Measurements from ENCODE around the gene COL16A1.

Gene COL16A1

GRCh38 chr1:31705080-31705866, 1.5 kb upstream of the COL16A1 start:
- DNase-seq: peak; percentile 64

- no peak for DNase-seq
These were observed 658 bp upstream of the COL16A1 start for GRCh38 chr1:31704271-31705079.

- no peak for DNase-seq
These were observed 897 bp downstream of the COL16A1 start for GRCh38 chr1:31702836-31703404.

- DNase-seq: peak; percentile 11
These were observed 2.6 kb downstream of the COL16A1 start for GRCh38 chr1:31701091-31701736.

GRCh38 chr1:31700468-31701090, 3.2 kb downstream of the COL16A1 start:
- no peak for DNase-seq

GRCh38 chr1:31699341-31699891, 4.4 kb downstream of the COL16A1 start:
- DNase-seq: peak; percentile 37

- DNase-seq: no peak
These were observed 6.3 kb downstream of the COL16A1 start for GRCh38 chr1:31697369-31697984.

- no peak for DNase-seq
These were observed 7.6 kb downstream of the COL16A1 start for GRCh38 chr1:31696242-31696641.

- no peak for DNase-seq
These were observed 8.5 kb downstream of the COL16A1 start for GRCh38 chr1:31695327-31695726.

GRCh38 chr1:31694964-31695313, 8.9 kb downstream of the COL16A1 start:
- DNase-seq: no peak

GRCh38 chr1:31694069-31694963, 9.5 kb downstream of the COL16A1 start:
- DNase-seq: no peak

- no peak for DNase-seq
These were observed 10.6 kb downstream of the COL16A1 start for GRCh38 chr1:31693231-31693630.

GRCh38 chr1:31691951-31692350, 11.9 kb downstream of the COL16A1 start:
- no peak for DNase-seq

- DNase-seq: no peak
These were observed 12.4 kb downstream of the COL16A1 start for GRCh38 chr1:31691446-31691845.

- DNase-seq: no peak
These were observed 12.9 kb downstream of the COL16A1 start for GRCh38 chr1:31690921-31691320.

- no peak for DNase-seq
These were observed 14.0 kb downstream of the COL16A1 start for GRCh38 chr1:31689854-31690253.

GRCh38 chr1:31689379-31689778, 14.4 kb downstream of the COL16A1 start:
- DNase-seq: no peak

GRCh38 chr1:31688233-31688918, 15.4 kb downstream of the COL16A1 start:
- no peak for DNase-seq

GRCh38 chr1:31687601-31688000, 16.2 kb downstream of the COL16A1 start:
- DNase-seq: no peak

- DNase-seq: no peak
These were observed 18.0 kb downstream of the COL16A1 start for GRCh38 chr1:31685795-31686194.
